GM15510 (cell line): ENCODE measurements around the gene DNHD1.

Experiments used
- POLR2A ChIP-seq: IDR thresholded peaks from 3 replicates; pipeline ENCODE4 v1.6.1; 2011; ENCODE audit warnings: borderline replicate concordance; ENCODE audit not compliant: insufficient read length; ENCODE audit errors: extremely low read depth

Gene DNHD1

DNA sequence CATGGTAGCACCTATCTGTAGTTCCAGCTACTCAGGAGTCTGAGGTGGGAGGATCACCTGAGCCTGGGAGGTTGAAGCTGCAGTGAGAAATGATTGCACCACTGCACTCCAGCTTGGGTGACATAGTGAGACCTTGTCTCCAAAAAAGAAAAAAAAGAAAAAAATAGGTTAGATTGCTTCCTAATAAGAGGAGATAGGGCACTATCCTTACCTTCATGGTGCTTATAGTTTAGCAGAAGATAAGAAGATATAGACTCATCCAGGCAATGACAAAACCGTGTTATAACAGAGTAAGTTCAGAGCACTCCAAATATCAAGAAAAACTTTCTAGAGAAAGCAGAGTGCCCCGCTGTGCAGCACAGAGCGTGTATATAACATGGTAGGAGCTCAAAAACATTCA, 64.2 kb downstream of the DNHD1 start:
- no peak for TF ChIP-seq POLR2A

DNA sequence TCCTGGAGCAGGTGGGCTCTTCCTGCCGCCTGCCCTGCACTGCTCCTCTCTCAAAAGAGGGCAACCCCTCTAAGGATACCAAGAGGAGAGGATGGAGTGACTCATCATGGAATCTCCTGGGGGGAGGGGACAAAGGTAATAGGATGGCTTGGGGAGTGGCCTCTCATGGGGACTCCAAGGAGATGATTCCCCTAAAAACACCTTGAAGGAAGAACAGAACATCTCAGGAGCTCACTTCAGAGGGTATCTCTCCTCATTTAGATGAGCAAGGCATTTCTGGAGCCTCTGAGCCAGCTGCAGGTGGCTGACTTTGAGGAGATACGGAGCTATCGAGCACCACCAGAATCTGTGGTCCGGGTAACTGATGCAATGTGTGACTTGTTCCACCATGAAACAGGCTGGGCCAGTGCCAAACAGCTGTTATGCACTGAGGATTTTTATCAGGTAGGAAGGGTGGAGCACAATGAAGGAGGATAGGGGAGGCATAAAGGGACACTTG, 66.1 kb downstream of the DNHD1 start:
- no peak for TF ChIP-seq POLR2A

GRCh38 chr11:6563667-6564066, 66.6 kb downstream of the DNHD1 start:
- no peak for TF ChIP-seq POLR2A

GRCh38 chr11:6565325-6565724, 68.2 kb downstream of the DNHD1 start:
- TF ChIP-seq POLR2A = no peak

DNA sequence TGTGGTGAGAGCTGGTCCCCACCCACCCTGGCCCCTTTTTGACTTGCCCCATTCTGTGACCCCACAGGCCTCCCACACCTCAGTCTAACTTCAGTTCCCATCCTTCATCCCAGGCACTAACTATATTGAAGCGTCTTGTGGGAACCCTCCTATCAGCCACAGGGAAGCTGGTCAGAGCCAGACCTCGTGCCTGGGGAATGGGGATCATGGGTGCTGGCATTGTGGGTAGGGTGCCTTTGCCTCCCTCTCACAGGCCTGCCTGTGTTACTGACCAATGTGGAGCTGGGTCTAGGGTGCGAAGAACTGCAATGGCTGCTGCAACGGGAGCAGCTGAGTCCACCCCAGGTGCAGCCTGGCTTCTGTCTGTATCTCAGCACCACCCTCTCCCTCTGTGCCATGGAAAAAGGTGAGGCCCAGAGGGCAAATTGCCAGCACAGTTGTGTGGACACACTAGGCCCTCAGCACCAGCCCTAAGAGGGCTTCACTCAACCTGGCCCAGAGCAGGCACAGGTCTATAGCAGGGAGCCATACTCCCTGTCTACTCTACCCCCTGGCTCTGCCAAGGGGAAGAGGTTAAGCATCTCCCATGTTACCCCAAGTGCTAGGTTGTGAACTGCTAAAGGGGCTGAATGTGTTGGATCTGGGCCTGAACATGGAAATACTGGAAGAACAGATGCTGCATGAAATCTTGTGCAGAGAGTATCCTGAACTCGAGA, 69.1 kb downstream of the DNHD1 start:
- no peak for TF ChIP-seq POLR2A

DNA sequence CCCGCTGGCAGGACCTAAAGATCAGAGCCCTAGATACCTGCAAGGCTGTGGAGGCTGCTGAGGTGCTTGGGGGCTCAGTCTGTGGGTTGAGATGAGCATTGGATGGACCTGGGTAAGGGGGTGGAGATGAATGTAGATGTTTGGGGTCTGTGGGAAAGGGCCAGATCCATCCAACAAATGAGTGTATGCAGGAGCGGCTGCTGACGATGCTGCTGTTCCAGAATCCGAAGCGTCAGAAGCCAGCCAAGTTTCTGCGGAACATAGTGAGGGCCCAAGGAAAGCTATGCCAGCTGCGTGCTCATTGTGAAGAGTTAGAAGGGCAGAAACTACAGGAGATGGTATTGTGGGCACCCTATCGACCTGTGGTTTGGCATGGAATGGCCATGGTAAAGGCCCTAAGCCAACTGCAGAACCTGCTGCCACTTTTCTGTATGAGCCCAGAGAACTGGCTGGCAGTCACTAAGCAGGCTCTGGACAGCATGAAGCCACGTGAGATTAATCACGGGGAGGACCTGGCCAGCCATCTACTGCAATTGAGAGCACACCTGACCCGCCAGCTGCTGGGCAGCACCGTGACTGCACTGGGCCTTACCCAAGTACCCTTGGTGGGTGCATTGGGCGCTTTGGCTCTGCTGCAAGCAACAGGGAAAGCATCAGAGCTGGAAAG, 69.8 kb downstream of the DNHD1 start:
- no peak for TF ChIP-seq POLR2A

DNA sequence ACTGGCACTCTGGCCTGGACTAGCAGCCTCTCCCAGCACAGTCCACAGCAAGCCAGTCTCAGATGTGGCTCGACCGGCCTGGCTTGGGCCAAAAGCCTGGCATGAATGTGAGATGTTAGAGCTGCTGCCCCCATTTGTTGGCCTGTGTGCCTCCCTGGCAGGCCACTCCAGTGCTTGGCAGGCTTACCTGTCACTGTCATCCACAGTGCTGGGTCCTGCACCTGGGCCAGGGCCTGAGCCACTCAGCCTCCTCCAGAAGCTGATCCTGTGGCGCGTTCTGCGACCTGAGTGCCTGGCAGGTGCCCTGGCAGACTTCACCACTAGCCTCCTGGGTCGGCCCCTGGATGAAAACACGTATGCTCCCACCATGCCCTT, 70.3 kb downstream of the DNHD1 start:
- TF ChIP-seq POLR2A = no peak

DNA sequence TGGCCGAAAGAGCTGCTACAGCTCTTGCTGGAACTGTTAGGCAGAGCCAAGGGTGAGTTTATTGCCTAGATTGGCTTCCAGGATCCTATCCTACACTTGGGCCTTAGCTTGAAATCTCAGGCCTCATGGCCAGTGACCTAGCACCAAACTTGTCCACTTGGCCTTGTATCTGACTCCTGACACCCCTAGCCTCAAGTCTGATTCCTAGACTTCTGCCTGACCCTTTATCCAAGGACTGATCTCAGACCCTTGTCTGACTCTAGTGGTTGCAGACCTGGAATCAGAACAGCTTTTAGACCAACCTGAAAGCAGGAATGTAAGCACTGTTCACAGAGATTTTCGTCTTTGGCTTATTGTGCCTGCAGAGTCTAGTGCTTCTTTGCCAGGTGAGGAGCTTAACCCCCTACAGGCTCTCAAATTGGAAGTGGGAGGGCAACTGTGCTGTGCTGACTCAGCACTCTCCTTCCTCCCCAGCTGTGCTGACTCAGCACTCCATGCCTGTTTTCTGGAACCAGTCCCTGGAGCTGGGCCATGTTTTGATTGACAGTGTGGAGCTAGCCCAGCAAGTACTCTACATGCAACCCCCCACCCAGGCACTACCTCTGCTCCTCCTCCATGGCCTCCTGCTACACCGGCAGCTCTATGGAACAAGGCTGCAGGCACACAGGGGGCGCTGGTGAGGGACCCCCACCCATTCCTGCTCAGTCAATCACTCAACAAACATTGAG, 71.3 kb downstream of the DNHD1 start:
- no peak for TF ChIP-seq POLR2A

GRCh38 chr11:6569706-6570105, 72.6 kb downstream of the DNHD1 start:
- no peak for TF ChIP-seq POLR2A

DNA sequence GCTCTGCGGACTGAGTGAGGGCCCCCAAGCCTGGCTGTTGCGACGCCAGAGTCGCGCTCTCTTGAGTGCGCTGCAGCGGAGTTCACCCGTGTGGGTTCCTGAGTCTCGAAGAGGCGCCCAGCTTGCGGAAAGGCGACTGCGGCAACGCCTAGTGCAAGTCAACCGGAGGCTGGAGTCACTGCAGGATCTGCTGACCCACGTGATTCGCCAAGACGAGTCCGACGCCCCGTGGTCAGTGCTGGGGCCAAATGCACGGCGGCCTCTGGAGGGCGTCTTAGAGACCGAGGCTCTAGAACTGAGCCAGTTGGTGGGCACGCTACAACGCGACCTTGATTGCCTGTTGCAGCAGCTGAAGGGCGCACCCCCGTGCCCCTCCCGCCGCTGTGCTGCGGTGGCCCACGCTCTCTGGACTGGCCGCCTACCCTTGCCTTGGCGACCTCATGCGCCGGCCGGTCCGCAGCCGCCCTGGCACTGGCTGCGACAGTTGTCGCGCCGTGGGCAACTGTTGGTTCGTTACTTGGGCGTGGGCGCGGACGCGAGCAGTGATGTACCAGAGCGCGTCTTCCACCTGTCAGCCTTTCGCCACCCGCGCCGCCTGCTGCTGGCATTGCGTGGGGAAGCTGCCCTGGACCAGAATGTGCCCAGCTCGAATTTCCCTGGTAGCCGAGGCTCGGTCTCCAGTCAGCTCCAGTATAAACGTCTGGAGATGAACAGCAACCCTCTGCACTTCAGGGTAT, 73.8 kb downstream of the DNHD1 start:
- TF ChIP-seq POLR2A = no peak

- no peak for TF ChIP-seq POLR2A
Measured at GRCh38 chr11:6571434-6572008, 74.4 kb downstream of the DNHD1 start.

DNA sequence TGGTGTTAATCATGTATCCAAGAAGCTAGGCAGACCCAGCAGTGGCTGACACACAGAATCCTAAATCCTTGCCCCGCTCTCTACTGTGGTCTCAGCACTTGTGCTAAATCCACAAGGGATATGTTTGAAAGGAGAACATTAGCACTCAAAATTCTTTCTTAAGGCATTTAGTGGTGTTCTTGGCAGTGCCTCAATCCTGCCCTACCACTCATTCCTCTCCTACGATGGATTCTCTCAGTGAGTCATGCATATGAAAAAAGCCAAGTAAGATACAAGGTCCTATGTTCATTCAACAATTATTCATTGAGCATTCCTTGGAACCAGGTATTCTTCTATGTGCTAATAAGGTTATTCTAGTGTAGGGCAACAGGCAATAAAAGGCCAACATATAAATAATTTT, 75.1 kb downstream of the DNHD1 start:
- TF ChIP-seq POLR2A = no peak

- TF ChIP-seq POLR2A = no peak
Measured at GRCh38 chr11:6574816-6575715, 78.0 kb downstream of the DNHD1 start.
